GDM1 (cell line): Measurements from ENCODE around the gene ZNF394.

ENCODE experiments used
- DNase-seq: peaks from one replicate; lab custom pipeline; 2025; lab: John Stamatoyannopoulos, UW

The ZNF394 gene

GRCh38 chr7:99449326-99449725, 50.8 kb downstream of the ZNF394 start:
- DNase-seq: no peak

GRCh38 chr7:99448855-99449254, 51.2 kb downstream of the ZNF394 start:
- DNase-seq: no peak

- DNase-seq: no peak
Observed at GRCh38 chr7:99447943-99448342, 52.1 kb downstream of the ZNF394 start.

- DNase-seq: no peak
Observed at GRCh38 chr7:99446096-99446495, 54.0 kb downstream of the ZNF394 start.
